ENCODE measurements around the gene HPRT1. TPM values are rescaled to one million over a fixed set of nuclear protein-coding genes. Genes with fewer than 3 reads are reported as not detected.

The HPRT1 gene
- total RNA-seq, 1 donor from 2014 or later: 20.3 TPM

DNA sequence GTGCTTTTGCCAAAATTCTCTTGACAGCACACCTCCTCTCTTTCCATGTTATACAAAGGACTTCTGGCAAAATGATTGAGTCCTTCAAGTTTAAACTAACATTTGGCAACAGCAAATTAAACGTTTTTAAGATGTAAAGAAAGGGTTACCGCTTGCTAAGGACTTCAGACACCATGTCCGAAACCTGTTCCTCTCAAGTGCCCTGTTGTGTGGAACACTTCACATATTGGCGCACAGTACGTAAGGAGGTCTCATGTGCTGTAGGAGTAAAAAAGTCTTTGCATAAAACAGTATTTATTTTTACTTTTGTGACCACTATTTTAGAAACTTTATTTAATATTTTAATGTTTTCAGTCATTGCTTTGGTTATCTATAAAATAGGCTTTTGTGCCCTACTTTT, 33.7 kb upstream of the HPRT1 start:
- H3K4me3 Mint-ChIP-seq: no peak overlapping the region
- no peak for DNase-seq (ENCODE audit: low read depth, low spot score)
- no peak for TF ChIP-seq CTCF (conservative IDR thresholded peaks at IDR 0.05)
- H3K4me1 Mint-ChIP-seq: no peaks in the 10 kb centered on the region
- no peak overlapping the region for H3K27ac Mint-ChIP-seq (ENCODE audit: unreplicated experiment)
- H3K36me3 Mint-ChIP-seq (ENCODE audit: low read depth): peaks cover 12% of the 10 kb centered on the region
- H3K9me3 Mint-ChIP-seq: no peaks in the 10 kb centered on the region
- no peaks in the 10 kb centered on the region for H3K27me3 Mint-ChIP-seq (ENCODE audit: low read depth)

DNA sequence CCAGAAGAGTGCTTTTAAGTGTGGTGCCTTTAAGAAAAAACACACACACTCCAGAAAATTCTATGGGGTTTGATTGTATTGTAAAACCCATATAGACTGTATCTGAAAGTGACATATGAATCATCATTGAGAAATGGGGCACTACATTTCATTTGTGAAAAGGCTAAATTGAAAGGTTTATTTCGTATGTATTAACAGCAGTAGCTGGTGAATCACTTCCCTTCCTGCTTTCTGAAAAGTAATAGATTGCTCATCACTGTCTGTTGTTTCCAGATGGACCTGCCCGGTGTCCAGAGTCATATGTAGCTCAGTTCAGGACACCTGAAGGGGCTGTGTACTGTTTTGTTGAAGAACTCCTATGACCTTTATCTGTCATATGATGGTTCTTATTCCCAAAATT, 28.1 kb upstream of the HPRT1 start:
- H3K27ac Mint-ChIP-seq (ENCODE audit: unreplicated experiment): no peak overlapping the region
- no peak for DNase-seq (ENCODE audit: low read depth, low spot score)
- no peak for TF ChIP-seq CTCF (conservative IDR thresholded peaks at IDR 0.05)

DNA sequence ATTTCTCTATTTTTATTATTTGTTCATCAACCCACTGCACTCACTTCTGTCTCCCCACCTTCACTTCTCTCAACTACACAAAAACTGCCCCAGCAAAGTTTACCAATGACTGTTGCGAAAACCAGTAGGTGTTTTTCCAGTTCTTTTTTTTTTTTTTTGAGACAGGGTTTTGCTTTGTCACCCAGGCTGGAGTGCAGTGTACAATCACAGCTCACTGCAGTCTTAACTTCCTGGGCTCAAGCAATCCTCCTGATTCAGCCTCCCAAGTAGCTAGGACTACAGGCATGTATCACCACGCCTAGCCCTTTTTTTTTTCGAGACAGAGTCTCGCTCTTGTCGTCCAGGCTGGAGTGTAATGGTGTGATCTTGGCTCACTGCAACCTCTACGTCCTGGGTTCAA, 24.1 kb upstream of the HPRT1 start:
- H3K36me3 Mint-ChIP-seq (ENCODE audit: low read depth): peaks cover 20% of the 10 kb centered on the region
- no peak overlapping the region for H3K27ac Mint-ChIP-seq (ENCODE audit: unreplicated experiment)
- no peak overlapping the region for H3K4me3 Mint-ChIP-seq
- H3K27me3 Mint-ChIP-seq (ENCODE audit: low read depth): no peaks in the 10 kb centered on the region
- H3K9me3 Mint-ChIP-seq: peaks cover 2% of the 10 kb centered on the region
- TF ChIP-seq CTCF (conservative IDR thresholded peaks at IDR 0.05): no peak
- no peaks in the 10 kb centered on the region for H3K4me1 Mint-ChIP-seq
- DNase-seq (ENCODE audit: low read depth, low spot score): no peak

More for the DNA sequence above, 28.1 kb upstream of the HPRT1 start:
- H3K27me3 Mint-ChIP-seq (ENCODE audit: low read depth): no peaks in the 10 kb centered on the region
- no peak overlapping the region for H3K4me3 Mint-ChIP-seq
- no peaks in the 10 kb centered on the region for H3K9me3 Mint-ChIP-seq
- no peaks in the 10 kb centered on the region for H3K4me1 Mint-ChIP-seq
- peaks cover 18% of the 10 kb centered on the region for H3K36me3 Mint-ChIP-seq (ENCODE audit: low read depth)

DNA sequence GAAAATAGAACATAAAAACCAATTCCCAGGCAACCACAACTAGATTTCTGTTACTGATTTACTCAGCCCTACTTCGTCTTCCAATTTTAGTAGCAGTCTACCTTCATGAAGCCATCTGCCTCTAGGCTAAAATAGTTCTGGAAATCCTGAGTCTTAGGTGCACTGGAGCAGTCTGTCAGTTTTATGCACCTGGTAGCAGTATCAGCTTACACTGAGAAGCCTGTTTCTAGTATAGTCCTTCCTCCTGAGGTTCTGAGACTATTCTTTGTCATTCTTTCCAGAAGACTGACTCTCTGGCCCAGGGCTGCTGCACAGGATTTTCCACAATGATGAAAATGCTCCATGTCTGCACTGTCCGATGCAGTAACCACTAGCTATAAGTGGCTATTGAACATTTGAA, 16.9 kb upstream of the HPRT1 start:
- peaks cover 12% of the 10 kb centered on the region for H3K4me1 Mint-ChIP-seq
- peaks cover 2% of the 10 kb centered on the region for H3K9me3 Mint-ChIP-seq

DNA sequence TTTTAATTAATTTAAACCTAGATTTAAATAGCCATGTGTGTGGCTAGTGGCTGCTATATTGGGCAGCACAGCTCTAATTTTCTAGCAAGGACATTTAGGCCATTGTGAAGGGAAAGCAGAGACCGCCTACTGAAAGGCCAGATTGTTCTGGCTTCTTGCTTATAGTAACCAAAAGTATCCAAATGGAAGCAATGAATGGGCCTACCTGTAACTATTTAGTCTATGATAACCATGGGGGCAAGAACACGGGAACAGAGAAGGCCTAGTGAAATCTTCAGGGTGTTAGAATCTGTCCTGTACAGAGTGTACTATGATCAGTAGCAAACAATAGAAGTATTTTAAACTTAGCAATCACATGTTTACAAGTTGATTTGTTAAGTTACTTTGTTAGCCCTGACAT, 16.5 kb upstream of the HPRT1 start:
- H3K27me3 Mint-ChIP-seq (ENCODE audit: low read depth): no peaks in the 10 kb centered on the region
- H3K4me3 Mint-ChIP-seq: no peak overlapping the region
- H3K27ac Mint-ChIP-seq (ENCODE audit: unreplicated experiment): no peak overlapping the region
- H3K9me3 Mint-ChIP-seq: peaks cover under 1% of the 10 kb centered on the region
- H3K4me1 Mint-ChIP-seq: peaks cover 12% of the 10 kb centered on the region
- DNase-seq (ENCODE audit: low read depth, low spot score): no peak
- TF ChIP-seq CTCF (conservative IDR thresholded peaks at IDR 0.05): no peak
- peaks cover 7% of the 10 kb centered on the region for H3K36me3 Mint-ChIP-seq (ENCODE audit: low read depth)

More for the DNA sequence above, 16.9 kb upstream of the HPRT1 start:
- H3K4me3 Mint-ChIP-seq: no peak overlapping the region
- DNase-seq (ENCODE audit: low read depth, low spot score): no peak
- no peak overlapping the region for H3K27ac Mint-ChIP-seq (ENCODE audit: unreplicated experiment)
- no peaks in the 10 kb centered on the region for H3K27me3 Mint-ChIP-seq (ENCODE audit: low read depth)
- no peak for TF ChIP-seq CTCF (conservative IDR thresholded peaks at IDR 0.05)
- H3K36me3 Mint-ChIP-seq (ENCODE audit: low read depth): peaks cover 9% of the 10 kb centered on the region

GRCh38 chrX:134444681-134445080, 15.3 kb upstream of the HPRT1 start:
- H3K27me3 Mint-ChIP-seq (ENCODE audit: low read depth): no peaks in the 10 kb centered on the region
- TF ChIP-seq CTCF (conservative IDR thresholded peaks at IDR 0.05): no peak
- H3K27ac Mint-ChIP-seq (ENCODE audit: unreplicated experiment): no peak overlapping the region
- peaks cover 4% of the 10 kb centered on the region for H3K36me3 Mint-ChIP-seq (ENCODE audit: low read depth)
- no peak overlapping the region for H3K4me3 Mint-ChIP-seq
- no peak for DNase-seq (ENCODE audit: low read depth, low spot score)
- H3K4me1 Mint-ChIP-seq: peaks cover 12% of the 10 kb centered on the region
- no peaks in the 10 kb centered on the region for H3K9me3 Mint-ChIP-seq
